CD4-positive, CD25-positive, alpha-beta regulatory T cell (primary cell): Measurements from ENCODE around the gene OR7A5. TPM values are rescaled to one million over a fixed set of nuclear protein-coding genes. Genes with fewer than 3 reads are reported as not detected.

Experiments used
- ATAC-seq, 2 donors: fragments of 150-1000 bp; cut with Tn5 transposase; one replicate each; pipeline ENCODE4 v1.10.0; 2021; ENCODE audit warnings: low read depth in 2 of 2, moderate number of reproducible peaks in 2 of 2, moderate library complexity in 1 of 2
- DNase-seq, 3 donors: peaks; one replicate each; pipeline versions ENCODE4 v3.0.0 to v3.0.0-alpha.2; 2012 to 2022; ENCODE audit warnings: mixed read lengths in 1 of 3
- H3K27ac ChIP-seq: one replicate; pipeline ENCODE4 v1.7.0; 2013; ENCODE audit warnings: mild to moderate bottlenecking, low read length; ENCODE audit not compliant: insufficient read depth, poor library complexity, severe bottlenecking
- H3K27me3 ChIP-seq: one replicate; pipeline ENCODE4 v1.7.0; 2013; ENCODE audit warnings: low read length; ENCODE audit not compliant: control insufficient read depth, insufficient read depth
- H3K36me3 ChIP-seq: one replicate; pipeline ENCODE4 v1.7.0; 2013; ENCODE audit warnings: mild to moderate bottlenecking, low read length, moderate library complexity; ENCODE audit not compliant: control insufficient read depth, insufficient read depth
- H3K4me1 ChIP-seq: 2 replicates; pipeline ENCODE4 v1.7.0; 2013; ENCODE audit warnings: mild to moderate bottlenecking, low read length; ENCODE audit not compliant: insufficient read depth, control insufficient read depth, poor library complexity, severe bottlenecking
- H3K4me3 ChIP-seq: one replicate; pipeline ENCODE4 v1.7.0; 2013; ENCODE audit warnings: low read depth, mild to moderate bottlenecking, low read length, moderate library complexity
- H3K9me3 ChIP-seq, 2 experiments: 1 replicate in 1 of 2; 2 replicates in 1 of 2; pipeline ENCODE4 v1.7.0; 2013; ENCODE audit warnings: low read length in 2 of 2, mild to moderate bottlenecking in 1 of 2, moderate library complexity in 1 of 2; ENCODE audit not compliant: control insufficient read depth in 2 of 2
- H3K27ac Mint-ChIP-seq, 3 donors: one replicate each; pipeline ENCODE4 v1.8.0; 2020 to 2022; ENCODE audit warnings: mild to moderate bottlenecking in 3 of 3, mixed read lengths in 3 of 3, moderate library complexity in 2 of 3
- H3K27me3 Mint-ChIP-seq: one replicate; pipeline ENCODE4 v1.8.0; 2022; ENCODE audit warnings: mild to moderate bottlenecking, mixed read lengths
- H3K36me3 Mint-ChIP-seq: one replicate; pipeline ENCODE4 v1.8.0; 2020; ENCODE audit warnings: mixed read lengths
- H3K4me1 Mint-ChIP-seq, 4 donors: one replicate each; pipeline ENCODE4 v1.8.0; 2020 to 2022; ENCODE audit warnings: mixed read lengths in 4 of 4, mild to moderate bottlenecking in 1 of 4
- H3K4me3 Mint-ChIP-seq, 4 donors: one replicate each; pipeline ENCODE4 v1.8.0; 2020 to 2022; ENCODE audit warnings: mild to moderate bottlenecking in 4 of 4, mixed read lengths in 4 of 4, moderate library complexity in 3 of 4
- H3K9me3 Mint-ChIP-seq, 7 donors: one replicate each; pipeline ENCODE4 v1.8.0; 2020 to 2022; ENCODE audit warnings: mixed read lengths in 7 of 7, mild to moderate bottlenecking in 3 of 7, moderate library complexity in 2 of 7
- polyA plus RNA-seq, 4 donors: library from polyadenylated mRNA; unstranded; fragments of 300-500 nt; fragmentation: Illumina TruSeq; gene quantifications; one replicate each; pipeline ENCODE4 v1.2.3, GENCODE V29; 2021
- total RNA-seq: library from RNA; stranded (reverse); gene quantifications from one replicate; pipeline ENCODE4 v1.2.3, GENCODE V29; 2022

The OR7A5 gene
- total and polyA plus RNA-seq, 5 donors from 2014 or later: not detected

GRCh38 chr19:14830702-14831101 is 4.3 kb downstream of the OR7A5 start:
- ATAC-seq: no peak

GRCh38 chr19:14826006-14826405 is 9.0 kb downstream of the OR7A5 start:
- H3K4me1 Mint-ChIP-seq: no peaks in the 10 kb centered on the region
- Histone ChIP-seq H3K4me3 (no peak overlapping the region), H3K27ac (no peak overlapping the region), H3K36me3 (no peaks in the 10 kb centered on the region), H3K27me3 (peaks cover 13% of the 10 kb centered on the region), H3K4me1 (no peaks in the 10 kb centered on the region), H3K9me3 (no peaks in the 10 kb centered on the region)
- H3K27me3 Mint-ChIP-seq: peaks cover 18% of the 10 kb centered on the region
- no peak overlapping the region for H3K4me3 Mint-ChIP-seq
- H3K9me3 Mint-ChIP-seq: peaks cover 0 to 9% (median 0%) of the 10 kb centered on the region in 7 donors
- no peak for ATAC-seq
- H3K27ac Mint-ChIP-seq: peak overlapping the region in 1 of 3 donors; percentile 39
- no peaks in the 10 kb centered on the region for H3K36me3 Mint-ChIP-seq
- no peak for DNase-seq

More at GRCh38 chr19:14830702-14831101, 4.3 kb downstream of the OR7A5 start:
- no peaks in the 10 kb centered on the region for H3K27me3 ChIP-seq
- no peaks in the 10 kb centered on the region for H3K4me1 Mint-ChIP-seq
- H3K36me3 ChIP-seq: no peaks in the 10 kb centered on the region
- H3K4me3 Mint-ChIP-seq: no peak overlapping the region
- H3K9me3 Mint-ChIP-seq: peaks cover 0 to 3% (median 0%) of the 10 kb centered on the region in 7 donors
- no peak overlapping the region for H3K27ac ChIP-seq
- no peak for DNase-seq
- H3K27me3 Mint-ChIP-seq: peaks cover 14% of the 10 kb centered on the region
- H3K4me3 ChIP-seq: no peak overlapping the region
- H3K9me3 ChIP-seq: no peaks in the 10 kb centered on the region
- H3K36me3 Mint-ChIP-seq: no peaks in the 10 kb centered on the region
- no peaks in the 10 kb centered on the region for H3K4me1 ChIP-seq
- no peak overlapping the region for H3K27ac Mint-ChIP-seq

- H3K4me1 Mint-ChIP-seq: no peaks in the 10 kb centered on the region
- H3K36me3 ChIP-seq: no peaks in the 10 kb centered on the region
- H3K27ac Mint-ChIP-seq: no peak overlapping the region
- peaks cover 18% of the 10 kb centered on the region for H3K27me3 Mint-ChIP-seq
- H3K4me3 ChIP-seq: no peak overlapping the region
- H3K27ac ChIP-seq: no peak overlapping the region
- no peaks in the 10 kb centered on the region for H3K36me3 Mint-ChIP-seq
- H3K4me1 ChIP-seq: no peaks in the 10 kb centered on the region
- peaks cover 0 to 10% (median 0%) of the 10 kb centered on the region in 7 donors for H3K9me3 Mint-ChIP-seq
- peaks cover 0 to 2% of the 10 kb centered on the region in 2 experiments for H3K9me3 ChIP-seq
- ATAC-seq (no peak), DNase-seq (no peak)
- H3K4me3 Mint-ChIP-seq: no peak overlapping the region
- peaks cover 13% of the 10 kb centered on the region for H3K27me3 ChIP-seq
Measured at GRCh38 chr19:14821937-14822336, 13.0 kb downstream of the OR7A5 start.

GRCh38 chr19:14818588-14818987 is 16.4 kb downstream of the OR7A5 start:
- Mint-ChIP-seq H3K36me3 (no peaks in the 10 kb centered on the region), H3K27me3 (peaks cover 5% of the 10 kb centered on the region), H3K9me3 (peaks cover 0 to 4% (median 0%) of the 10 kb centered on the region in 7 donors), H3K4me1 (no peaks in the 10 kb centered on the region), H3K4me3 (no peak overlapping the region), H3K27ac (no peak overlapping the region)
- Histone ChIP-seq H3K27ac (no peak overlapping the region), H3K36me3 (no peaks in the 10 kb centered on the region), H3K27me3 (peaks cover 3% of the 10 kb centered on the region), H3K4me1 (no peaks in the 10 kb centered on the region), H3K9me3 (peaks cover 0 to 4% of the 10 kb centered on the region in 2 experiments), H3K4me3 (no peak overlapping the region)
- DNase-seq (no peak), ATAC-seq (no peak)

- H3K36me3 Mint-ChIP-seq: no peaks in the 10 kb centered on the region
- no peak for DNase-seq
Measured at GRCh38 chr19:14817052-14817451, 17.9 kb downstream of the OR7A5 start.

GRCh38 chr19:14814982-14815652 is 19.9 kb downstream of the OR7A5 start:
- no peak for DNase-seq
- H3K9me3 ChIP-seq: peaks cover 0 to 4% of the 10 kb centered on the region in 2 experiments
- no peaks in the 10 kb centered on the region for H3K36me3 ChIP-seq
- Mint-ChIP-seq H3K27ac (no peak overlapping the region), H3K36me3 (no peaks in the 10 kb centered on the region), H3K4me1 (no peaks in the 10 kb centered on the region), H3K4me3 (no peak overlapping the region), H3K9me3 (peaks cover 0 to 3% (median 0%) of the 10 kb centered on the region in 7 donors), H3K27me3 (peaks cover 8% of the 10 kb centered on the region)
- H3K4me1 ChIP-seq: no peaks in the 10 kb centered on the region
- no peaks in the 10 kb centered on the region for H3K27me3 ChIP-seq
- H3K27ac ChIP-seq: no peak overlapping the region
- H3K4me3 ChIP-seq: no peak overlapping the region
- ATAC-seq: no peak

More at GRCh38 chr19:14817052-14817451, 17.9 kb downstream of the OR7A5 start:
- no peak for ATAC-seq
- H3K36me3 ChIP-seq: no peaks in the 10 kb centered on the region
- peaks cover 0 to 4% of the 10 kb centered on the region in 2 experiments for H3K9me3 ChIP-seq
- Mint-ChIP-seq H3K4me1 (no peaks in the 10 kb centered on the region), H3K4me3 (no peak overlapping the region), H3K27me3 (peaks cover 5% of the 10 kb centered on the region), H3K9me3 (peaks cover 0 to 3% (median 0%) of the 10 kb centered on the region in 7 donors), H3K27ac (no peak overlapping the region)
- no peak overlapping the region for H3K27ac ChIP-seq
- no peak overlapping the region for H3K4me3 ChIP-seq
- H3K27me3 ChIP-seq: peaks cover 3% of the 10 kb centered on the region
- H3K4me1 ChIP-seq: no peaks in the 10 kb centered on the region

- no peak overlapping the region for H3K4me3 Mint-ChIP-seq
- no peak for DNase-seq
- no peaks in the 10 kb centered on the region for H3K9me3 ChIP-seq
- H3K36me3 Mint-ChIP-seq: no peaks in the 10 kb centered on the region
- peaks cover 4% of the 10 kb centered on the region for H3K27me3 Mint-ChIP-seq
- H3K36me3 ChIP-seq: no peaks in the 10 kb centered on the region
- peaks cover 0 to 2% (median 0%) of the 10 kb centered on the region in 7 donors for H3K9me3 Mint-ChIP-seq
- no peak overlapping the region for H3K27ac ChIP-seq
- ATAC-seq: no peak
- H3K27me3 ChIP-seq: no peaks in the 10 kb centered on the region
- H3K4me1 ChIP-seq: no peaks in the 10 kb centered on the region
- peak overlapping the region in 1 of 3 donors; percentile 3 for H3K27ac Mint-ChIP-seq
- no peak overlapping the region for H3K4me3 ChIP-seq
- peaks cover 0 to 4% (median 0%) of the 10 kb centered on the region in 4 donors for H3K4me1 Mint-ChIP-seq
Measured at GRCh38 chr19:14809272-14810057, 25.5 kb downstream of the OR7A5 start.
